ENCODE measurements around the gene LAMP5.

GRCh38 chr20:9516234-9516871, 2.0 kb downstream of the LAMP5 start:
- TF ChIP-seq, protein P1, sequence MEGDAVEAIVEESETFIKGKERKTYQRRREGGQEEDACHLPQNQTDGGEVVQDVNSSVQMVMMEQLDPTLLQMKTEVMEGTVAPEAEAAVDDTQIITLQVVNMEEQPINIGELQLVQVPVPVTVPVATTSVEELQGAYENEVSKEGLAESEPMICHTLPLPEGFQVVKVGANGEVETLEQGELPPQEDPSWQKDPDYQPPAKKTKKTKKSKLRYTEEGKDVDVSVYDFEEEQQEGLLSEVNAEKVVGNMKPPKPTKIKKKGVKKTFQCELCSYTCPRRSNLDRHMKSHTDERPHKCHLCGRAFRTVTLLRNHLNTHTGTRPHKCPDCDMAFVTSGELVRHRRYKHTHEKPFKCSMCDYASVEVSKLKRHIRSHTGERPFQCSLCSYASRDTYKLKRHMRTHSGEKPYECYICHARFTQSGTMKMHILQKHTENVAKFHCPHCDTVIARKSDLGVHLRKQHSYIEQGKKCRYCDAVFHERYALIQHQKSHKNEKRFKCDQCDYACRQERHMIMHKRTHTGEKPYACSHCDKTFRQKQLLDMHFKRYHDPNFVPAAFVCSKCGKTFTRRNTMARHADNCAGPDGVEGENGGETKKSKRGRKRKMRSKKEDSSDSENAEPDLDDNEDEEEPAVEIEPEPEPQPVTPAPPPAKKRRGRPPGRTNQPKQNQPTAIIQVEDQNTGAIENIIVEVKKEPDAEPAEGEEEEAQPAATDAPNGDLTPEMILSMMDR (optimal IDR thresholded peaks at IDR 0.05 in 1 of 3, IDR thresholded peaks at IDR 0.05 in 1 of 3, conservative IDR thresholded peaks at IDR 0.05 in 1 of 3; ENCODE audit: extremely low read depth in 1 of 3, insufficient read depth in 2 of 3, low read length in 3 of 3) = no peak
- TF ChIP-seq EZH2 (IDR thresholded peaks at IDR 0.05; ENCODE audit: low read length) = peak; percentile 28
